HG02588 (cell line): Measurements from ENCODE around the gene TAGLN2.

Experiments used
- ATAC-seq: cut with Tn5 transposase; IDR thresholded peaks from one replicate; pipeline ENCODE4 v1.9.1; 2021; ENCODE audit warnings: mild to moderate bottlenecking, moderate library complexity; ENCODE audit not compliant: unreplicated experiment

The TAGLN2 gene

GRCh38 chr1:159949981-159950381 is 24.7 kb upstream of the TAGLN2 start:
- no peak for ATAC-seq

- ATAC-seq = no peak
These were observed 23.8 kb upstream of the TAGLN2 start for GRCh38 chr1:159949123-159949522.

- no peak for ATAC-seq
These were observed 22.6 kb upstream of the TAGLN2 start for GRCh38 chr1:159947942-159948341.

- ATAC-seq = no peak
These were observed 21.2 kb upstream of the TAGLN2 start for GRCh38 chr1:159946242-159947187.

GRCh38 chr1:159945483-159946241 is 20.4 kb upstream of the TAGLN2 start, which contains the start of gene IGSF9:
TSS of gene IGSF9 (minus strand) at chr1:159945613. CDS start at chr1:159943454, 2,159 bp downstream.
- ATAC-seq = no peak

GRCh38 chr1:159944623-159945455 is 19.5 kb upstream of the TAGLN2 start:
- ATAC-seq = no peak

- ATAC-seq = no peak
These were observed 18.8 kb upstream of the TAGLN2 start for GRCh38 chr1:159943908-159944622.

- no peak for ATAC-seq
These were observed 18.0 kb upstream of the TAGLN2 start for GRCh38 chr1:159943278-159943640.

- ATAC-seq = no peak
These were observed 17.4 kb upstream of the TAGLN2 start for GRCh38 chr1:159942632-159943277.

- no peak for ATAC-seq
These were observed 16.6 kb upstream of the TAGLN2 start for GRCh38 chr1:159941591-159942560.

- no peak for ATAC-seq
These were observed 15.8 kb upstream of the TAGLN2 start for GRCh38 chr1:159941141-159941540.

GRCh38 chr1:159940006-159940620 is 14.8 kb upstream of the TAGLN2 start:
- no peak for ATAC-seq

- no peak for ATAC-seq
These were observed 14.3 kb upstream of the TAGLN2 start for GRCh38 chr1:159939678-159940002.

GRCh38 chr1:159938905-159939677 is 13.8 kb upstream of the TAGLN2 start:
- ATAC-seq = no peak

- no peak for ATAC-seq
These were observed 13.0 kb upstream of the TAGLN2 start for GRCh38 chr1:159938211-159938852.

- ATAC-seq = no peak
These were observed 11.9 kb upstream of the TAGLN2 start for GRCh38 chr1:159937054-159937750.
